ENCODE measurements around the gene GCC1.

Gene GCC1

DNA sequence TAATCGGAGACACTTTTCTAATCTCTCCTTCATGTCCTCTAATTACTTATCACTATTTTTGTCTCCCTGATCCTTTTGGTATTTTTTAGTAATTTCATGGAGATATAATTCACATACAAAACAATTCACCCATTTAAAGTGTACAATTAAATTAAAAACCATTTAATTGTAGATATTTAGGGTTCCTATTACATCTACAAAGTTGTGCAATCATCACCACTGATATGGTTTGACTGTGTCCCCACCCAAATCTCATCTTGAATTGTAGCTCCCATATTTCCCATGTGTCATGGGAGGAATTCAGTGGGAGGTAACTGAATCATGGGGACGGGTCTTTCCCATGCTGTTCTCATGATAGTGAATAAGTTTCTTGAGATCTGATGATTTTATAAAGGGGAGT lies 29.0 kb downstream of the GCC1 start:
- H3K4me3 ChIP-seq (replicated peaks; ENCODE audit: insufficient read depth, low read length) = no peak overlapping the region
- TF ChIP-seq, protein P1, sequence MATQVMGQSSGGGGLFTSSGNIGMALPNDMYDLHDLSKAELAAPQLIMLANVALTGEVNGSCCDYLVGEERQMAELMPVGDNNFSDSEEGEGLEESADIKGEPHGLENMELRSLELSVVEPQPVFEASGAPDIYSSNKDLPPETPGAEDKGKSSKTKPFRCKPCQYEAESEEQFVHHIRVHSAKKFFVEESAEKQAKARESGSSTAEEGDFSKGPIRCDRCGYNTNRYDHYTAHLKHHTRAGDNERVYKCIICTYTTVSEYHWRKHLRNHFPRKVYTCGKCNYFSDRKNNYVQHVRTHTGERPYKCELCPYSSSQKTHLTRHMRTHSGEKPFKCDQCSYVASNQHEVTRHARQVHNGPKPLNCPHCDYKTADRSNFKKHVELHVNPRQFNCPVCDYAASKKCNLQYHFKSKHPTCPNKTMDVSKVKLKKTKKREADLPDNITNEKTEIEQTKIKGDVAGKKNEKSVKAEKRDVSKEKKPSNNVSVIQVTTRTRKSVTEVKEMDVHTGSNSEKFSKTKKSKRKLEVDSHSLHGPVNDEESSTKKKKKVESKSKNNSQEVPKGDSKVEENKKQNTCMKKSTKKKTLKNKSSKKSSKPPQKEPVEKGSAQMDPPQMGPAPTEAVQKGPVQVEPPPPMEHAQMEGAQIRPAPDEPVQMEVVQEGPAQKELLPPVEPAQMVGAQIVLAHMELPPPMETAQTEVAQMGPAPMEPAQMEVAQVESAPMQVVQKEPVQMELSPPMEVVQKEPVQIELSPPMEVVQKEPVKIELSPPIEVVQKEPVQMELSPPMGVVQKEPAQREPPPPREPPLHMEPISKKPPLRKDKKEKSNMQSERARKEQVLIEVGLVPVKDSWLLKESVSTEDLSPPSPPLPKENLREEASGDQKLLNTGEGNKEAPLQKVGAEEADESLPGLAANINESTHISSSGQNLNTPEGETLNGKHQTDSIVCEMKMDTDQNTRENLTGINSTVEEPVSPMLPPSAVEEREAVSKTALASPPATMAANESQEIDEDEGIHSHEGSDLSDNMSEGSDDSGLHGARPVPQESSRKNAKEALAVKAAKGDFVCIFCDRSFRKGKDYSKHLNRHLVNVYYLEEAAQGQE (IDR thresholded peaks at IDR 0.05; ENCODE audit: insufficient replicate concordance, low read depth) = no peak
- no peak for TF ChIP-seq POLR2AphosphoS5 (IDR thresholded peaks at IDR 0.05; ENCODE audit: low read depth)
- TF ChIP-seq, protein P2, sequence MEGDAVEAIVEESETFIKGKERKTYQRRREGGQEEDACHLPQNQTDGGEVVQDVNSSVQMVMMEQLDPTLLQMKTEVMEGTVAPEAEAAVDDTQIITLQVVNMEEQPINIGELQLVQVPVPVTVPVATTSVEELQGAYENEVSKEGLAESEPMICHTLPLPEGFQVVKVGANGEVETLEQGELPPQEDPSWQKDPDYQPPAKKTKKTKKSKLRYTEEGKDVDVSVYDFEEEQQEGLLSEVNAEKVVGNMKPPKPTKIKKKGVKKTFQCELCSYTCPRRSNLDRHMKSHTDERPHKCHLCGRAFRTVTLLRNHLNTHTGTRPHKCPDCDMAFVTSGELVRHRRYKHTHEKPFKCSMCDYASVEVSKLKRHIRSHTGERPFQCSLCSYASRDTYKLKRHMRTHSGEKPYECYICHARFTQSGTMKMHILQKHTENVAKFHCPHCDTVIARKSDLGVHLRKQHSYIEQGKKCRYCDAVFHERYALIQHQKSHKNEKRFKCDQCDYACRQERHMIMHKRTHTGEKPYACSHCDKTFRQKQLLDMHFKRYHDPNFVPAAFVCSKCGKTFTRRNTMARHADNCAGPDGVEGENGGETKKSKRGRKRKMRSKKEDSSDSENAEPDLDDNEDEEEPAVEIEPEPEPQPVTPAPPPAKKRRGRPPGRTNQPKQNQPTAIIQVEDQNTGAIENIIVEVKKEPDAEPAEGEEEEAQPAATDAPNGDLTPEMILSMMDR (IDR thresholded peaks at IDR 0.05; ENCODE audit: insufficient read depth, low read length) = no peak
- no peak for TF ChIP-seq GABPA (IDR thresholded peaks at IDR 0.05; ENCODE audit: low read depth)
- no peak for TF ChIP-seq SPI1 (IDR thresholded peaks at IDR 0.05; ENCODE audit: borderline replicate concordance, low read depth)
- H3K27ac ChIP-seq (replicated peaks) = no peak overlapping the region
- H3K27me3 ChIP-seq (ENCODE audit: insufficient read depth, poor library complexity, severe bottlenecking) = no peaks in the 10 kb centered on the region
- no peak for DNase-seq (ENCODE audit: low read depth in 1 of 2, low spot score in 1 of 2)

DNA sequence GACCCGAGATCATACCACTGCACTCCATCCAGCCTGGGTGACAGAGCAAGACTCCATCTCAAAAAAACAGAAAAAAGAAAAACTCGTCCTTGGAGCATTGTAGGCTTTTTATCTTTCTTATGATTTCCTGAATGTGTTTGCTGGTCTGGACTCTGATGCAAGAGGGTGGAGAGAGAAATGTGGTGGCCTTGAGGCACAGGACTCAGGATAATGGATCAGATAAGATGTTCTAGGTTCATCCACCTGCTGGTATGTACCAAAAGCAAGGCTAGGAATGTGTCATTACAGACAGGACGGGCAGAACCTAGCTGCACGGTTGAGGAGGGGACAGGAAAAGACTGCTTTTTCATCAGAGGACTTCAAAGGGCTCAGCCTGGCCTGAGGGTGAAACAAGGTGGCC lies 33.5 kb downstream of the GCC1 start:
- no peaks in the 10 kb centered on the region for H3K27me3 ChIP-seq (ENCODE audit: insufficient read depth, poor library complexity, severe bottlenecking)
- H3K27ac ChIP-seq (replicated peaks) = no peak overlapping the region
- no peak overlapping the region for H3K4me3 ChIP-seq (replicated peaks; ENCODE audit: insufficient read depth, low read length)
- DNase-seq (ENCODE audit: low read depth in 1 of 2, low spot score in 1 of 2) = no peak
- TF ChIP-seq SPI1 (IDR thresholded peaks at IDR 0.05; ENCODE audit: borderline replicate concordance, low read depth) = no peak
- TF ChIP-seq, protein P2 (IDR thresholded peaks at IDR 0.05; ENCODE audit: insufficient read depth, low read length) = no peak

DNA sequence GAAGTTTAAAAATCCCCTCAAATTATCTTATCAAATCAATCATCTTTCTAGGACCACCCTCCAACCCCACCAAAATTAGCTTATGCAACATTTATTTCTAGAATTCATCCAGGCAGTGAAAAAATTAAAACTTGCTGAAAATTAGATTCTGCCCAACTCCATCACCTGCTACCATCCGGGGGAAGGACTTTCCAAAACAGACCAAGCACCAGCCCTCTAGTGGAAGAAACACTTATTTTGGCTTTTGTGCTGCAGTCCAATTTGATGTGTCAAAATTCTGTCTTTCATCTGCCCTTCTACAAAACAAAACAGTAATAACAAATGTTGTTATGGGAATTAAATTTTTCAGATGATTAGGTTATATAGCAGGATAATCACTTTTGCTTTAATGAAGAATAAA lies 35.1 kb downstream of the GCC1 start:
- no peak for DNase-seq (ENCODE audit: low read depth in 1 of 2, low spot score in 1 of 2)
- Histone ChIP-seq H3K4me3 (replicated peaks; ENCODE audit: insufficient read depth, low read length) (no peak overlapping the region), H3K27ac (replicated peaks) (no peak overlapping the region), H3K27me3 (ENCODE audit: insufficient read depth, poor library complexity, severe bottlenecking) (no peaks in the 10 kb centered on the region)
- TF ChIP-seq, protein P1 (IDR thresholded peaks at IDR 0.05; ENCODE audit: insufficient replicate concordance, low read depth) = no peak
- no peak for TF ChIP-seq POLR2AphosphoS5 (IDR thresholded peaks at IDR 0.05; ENCODE audit: low read depth)
- TF ChIP-seq, protein P2 (IDR thresholded peaks at IDR 0.05; ENCODE audit: insufficient read depth, low read length) = no peak
- no peak for TF ChIP-seq SPI1 (IDR thresholded peaks at IDR 0.05; ENCODE audit: borderline replicate concordance, low read depth)
- no peak for TF ChIP-seq GABPA (IDR thresholded peaks at IDR 0.05; ENCODE audit: low read depth)

DNA sequence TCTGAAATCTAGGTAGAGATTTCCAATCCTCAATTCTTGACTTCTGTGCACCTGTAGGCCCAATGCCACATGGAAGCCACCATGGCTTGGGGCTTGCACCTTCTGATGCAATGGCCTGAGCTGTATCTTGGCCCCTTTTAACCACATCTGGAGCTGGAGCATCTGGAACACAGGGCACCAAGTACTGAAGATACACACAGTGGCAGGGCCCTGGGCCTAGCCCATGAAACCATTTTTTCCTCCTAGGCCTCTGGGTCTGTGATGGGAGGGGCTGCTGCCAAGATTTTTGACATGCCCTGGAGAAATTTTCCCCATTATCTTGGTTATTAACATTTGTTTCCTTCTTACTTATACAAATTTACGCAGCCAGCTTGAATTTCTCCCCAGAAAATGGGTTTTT lies 39.1 kb downstream of the GCC1 start:
- no peaks in the 10 kb centered on the region for H3K27me3 ChIP-seq (ENCODE audit: insufficient read depth, poor library complexity, severe bottlenecking)
- no peak overlapping the region for H3K4me3 ChIP-seq (replicated peaks; ENCODE audit: insufficient read depth, low read length)
- TF ChIP-seq, protein P1 (IDR thresholded peaks at IDR 0.05; ENCODE audit: insufficient replicate concordance, low read depth) = no peak
- TF ChIP-seq GABPA (IDR thresholded peaks at IDR 0.05; ENCODE audit: low read depth) = no peak
- no peak for TF ChIP-seq SPI1 (IDR thresholded peaks at IDR 0.05; ENCODE audit: borderline replicate concordance, low read depth)
- TF ChIP-seq, protein P2 (IDR thresholded peaks at IDR 0.05; ENCODE audit: insufficient read depth, low read length) = no peak
- no peak for TF ChIP-seq POLR2AphosphoS5 (IDR thresholded peaks at IDR 0.05; ENCODE audit: low read depth)
- no peak overlapping the region for H3K27ac ChIP-seq (replicated peaks)
- DNase-seq (ENCODE audit: low read depth in 1 of 2, low spot score in 1 of 2) = no peak
